Measurements from ENCODE around the gene FAH.

GRCh38 chr15:80216911-80217310 lies 64.1 kb downstream of the FAH start:
- TF ChIP-seq POLR2A (IDR thresholded peaks at IDR 0.05) (no peak), EP300 (IDR thresholded peaks at IDR 0.05) (no peak)
- TF ChIP-seq, protein P1, sequence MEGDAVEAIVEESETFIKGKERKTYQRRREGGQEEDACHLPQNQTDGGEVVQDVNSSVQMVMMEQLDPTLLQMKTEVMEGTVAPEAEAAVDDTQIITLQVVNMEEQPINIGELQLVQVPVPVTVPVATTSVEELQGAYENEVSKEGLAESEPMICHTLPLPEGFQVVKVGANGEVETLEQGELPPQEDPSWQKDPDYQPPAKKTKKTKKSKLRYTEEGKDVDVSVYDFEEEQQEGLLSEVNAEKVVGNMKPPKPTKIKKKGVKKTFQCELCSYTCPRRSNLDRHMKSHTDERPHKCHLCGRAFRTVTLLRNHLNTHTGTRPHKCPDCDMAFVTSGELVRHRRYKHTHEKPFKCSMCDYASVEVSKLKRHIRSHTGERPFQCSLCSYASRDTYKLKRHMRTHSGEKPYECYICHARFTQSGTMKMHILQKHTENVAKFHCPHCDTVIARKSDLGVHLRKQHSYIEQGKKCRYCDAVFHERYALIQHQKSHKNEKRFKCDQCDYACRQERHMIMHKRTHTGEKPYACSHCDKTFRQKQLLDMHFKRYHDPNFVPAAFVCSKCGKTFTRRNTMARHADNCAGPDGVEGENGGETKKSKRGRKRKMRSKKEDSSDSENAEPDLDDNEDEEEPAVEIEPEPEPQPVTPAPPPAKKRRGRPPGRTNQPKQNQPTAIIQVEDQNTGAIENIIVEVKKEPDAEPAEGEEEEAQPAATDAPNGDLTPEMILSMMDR (IDR thresholded peaks at IDR 0.05), result no peak

Data from tibial nerve (tissue), 4 donors.